Activated CD4-positive, CD25-positive, alpha-beta regulatory T cell treated with anti-CD3 and anti-CD28 coated beads, Interleukin-2, amount 50 U/mL, for 72 hours (primary cell): Measurements from ENCODE around the gene KRT6A.
"Not testable (repeated sequence)": the region's sequence is repeated elsewhere in the genome, so short reads cannot be mapped to it uniquely, and the experiment has no call there.

Experiments
- DNase-seq: peaks from one replicate; pipeline ENCODE4 v3.0.0; 2021

The KRT6A gene

DNA sequence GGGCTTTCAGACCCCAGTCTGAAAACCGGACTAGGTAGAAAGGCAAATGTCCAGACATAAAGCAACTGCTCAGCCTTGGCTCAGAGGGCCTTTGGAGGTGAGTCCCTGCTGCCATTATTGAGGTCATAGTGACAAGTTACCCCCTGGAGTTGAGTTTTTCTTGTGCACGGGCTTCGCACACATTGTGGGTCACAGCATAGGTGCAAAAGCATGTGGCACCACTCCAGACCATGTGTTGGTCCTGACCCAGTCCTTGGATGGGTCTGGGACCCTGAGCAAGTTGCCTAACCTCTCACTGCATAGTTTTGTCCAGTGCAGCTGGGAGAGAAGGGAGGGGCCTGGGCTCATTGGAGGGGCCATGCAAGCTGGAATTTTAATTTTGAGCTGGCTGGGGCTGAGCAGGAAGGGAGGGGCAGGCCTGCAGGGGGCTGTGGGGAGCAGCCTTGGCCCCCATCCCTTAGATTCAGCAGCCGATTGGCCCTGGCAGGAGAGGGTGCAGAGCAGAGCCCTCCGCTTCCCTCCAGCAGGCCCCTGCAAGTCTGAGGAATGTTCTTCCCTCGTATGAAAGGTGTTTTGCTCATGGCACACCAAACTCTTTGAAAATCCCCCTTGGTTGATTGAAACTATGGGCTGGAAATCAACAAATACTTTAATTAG is 31.3 kb upstream of the KRT6A start:
- DNase-seq, result no peak

DNA sequence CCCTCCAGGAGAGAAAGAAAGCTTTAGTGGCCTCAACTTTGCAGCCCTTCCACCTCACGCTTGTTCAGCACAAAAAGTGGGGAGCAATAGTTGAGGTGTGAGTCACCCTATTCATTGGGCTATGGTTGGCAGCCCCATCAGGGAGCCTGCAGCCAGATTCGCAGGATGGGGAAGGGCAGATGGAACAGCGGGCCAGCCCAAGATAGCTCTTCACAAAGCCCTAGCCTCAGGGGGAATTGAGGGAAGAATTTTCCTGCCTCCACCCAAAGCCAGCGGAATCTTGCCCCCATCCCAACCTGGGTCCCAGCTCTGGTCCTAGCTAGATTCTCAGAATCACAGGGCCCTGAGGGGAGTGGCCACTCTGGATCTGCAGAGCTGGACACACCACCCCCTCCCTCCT is 30.8 kb upstream of the KRT6A start:
- no peak for DNase-seq

DNA sequence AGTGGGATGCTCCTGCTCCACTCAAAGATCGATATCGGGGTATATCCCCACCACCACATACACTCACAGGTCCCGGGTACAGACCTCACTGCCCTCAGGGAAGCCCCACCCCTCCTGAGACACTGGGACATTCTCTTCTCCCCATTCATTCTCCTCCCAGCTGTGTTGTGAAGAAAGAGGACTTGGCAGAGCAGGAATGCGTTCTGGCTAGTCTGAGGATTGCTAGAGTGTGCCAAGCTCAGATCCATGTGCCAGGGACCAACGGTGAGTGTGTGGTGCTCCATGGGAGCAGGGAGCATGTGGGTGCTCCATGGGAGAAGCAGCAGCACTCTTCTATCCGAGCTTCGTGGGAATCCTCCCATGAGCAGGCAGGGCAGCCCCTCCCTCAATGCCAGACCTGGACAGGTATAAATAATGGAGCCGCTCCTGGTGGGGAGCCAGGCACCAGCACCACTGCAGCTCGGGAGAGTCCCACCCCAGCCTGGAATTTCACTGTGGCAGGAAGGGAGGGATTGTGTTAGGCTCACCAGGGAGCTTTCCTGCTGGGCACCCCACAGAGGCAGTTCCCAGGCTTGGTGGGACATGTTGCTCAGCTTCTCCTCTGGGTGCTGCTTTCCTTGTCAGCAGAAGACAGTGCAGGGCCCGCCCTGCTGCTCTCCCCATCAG is 29.4 kb upstream of the KRT6A start:
- no peak for DNase-seq

DNA sequence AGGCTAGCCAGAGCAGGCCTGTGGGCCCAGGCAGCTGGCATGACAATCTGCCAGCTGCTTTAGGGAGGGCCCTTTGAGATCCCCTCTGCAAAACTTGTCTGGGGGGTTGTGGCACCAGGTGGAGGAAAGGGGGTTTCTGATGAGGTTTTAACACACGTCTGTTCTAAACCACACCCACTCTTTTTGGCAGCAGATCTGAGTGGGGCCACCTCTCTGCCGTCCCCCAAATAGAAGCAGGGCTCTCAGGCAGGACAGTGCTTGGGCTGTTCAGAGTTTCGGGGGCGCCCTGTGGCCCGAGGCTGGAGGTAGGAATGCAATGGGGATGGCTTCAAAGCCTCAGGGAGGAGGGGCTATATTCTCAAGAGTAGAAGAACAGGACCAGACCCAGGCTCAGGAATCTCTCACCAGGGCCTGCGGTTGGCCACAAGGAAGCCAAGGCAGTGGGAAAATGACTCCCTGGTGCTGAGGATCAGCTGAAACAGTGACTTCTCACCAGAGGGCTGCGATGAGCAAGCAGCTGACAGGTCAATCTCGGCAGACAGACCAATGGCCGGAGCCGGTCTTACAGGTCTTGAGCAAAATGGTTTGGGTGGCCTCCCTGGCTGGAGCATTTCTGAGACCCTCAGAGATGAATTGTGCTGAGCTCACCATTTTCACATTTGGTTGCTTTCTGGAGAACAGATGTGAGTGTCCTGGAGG is 28.7 kb upstream of the KRT6A start:
- no peak for DNase-seq

DNA sequence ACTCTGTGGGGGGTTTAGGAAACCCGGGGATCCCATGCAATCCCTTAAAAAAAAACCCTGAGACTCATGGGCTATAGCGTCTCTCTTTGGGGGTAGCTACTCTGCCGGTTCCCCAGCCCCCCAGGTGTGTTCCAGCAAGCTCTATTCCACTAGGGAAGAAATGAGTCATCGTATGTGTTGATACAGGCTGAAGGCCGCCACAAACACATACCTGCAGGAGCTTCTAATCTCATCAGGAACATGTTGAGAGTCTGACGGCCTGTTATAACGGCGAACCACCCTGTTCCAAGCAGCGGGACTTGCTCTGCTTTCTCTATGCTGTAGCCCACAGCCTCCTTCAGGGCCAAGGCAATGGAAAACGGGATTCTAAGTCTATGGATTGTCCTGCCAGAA is 28.1 kb upstream of the KRT6A start:
- no peak for DNase-seq

DNA sequence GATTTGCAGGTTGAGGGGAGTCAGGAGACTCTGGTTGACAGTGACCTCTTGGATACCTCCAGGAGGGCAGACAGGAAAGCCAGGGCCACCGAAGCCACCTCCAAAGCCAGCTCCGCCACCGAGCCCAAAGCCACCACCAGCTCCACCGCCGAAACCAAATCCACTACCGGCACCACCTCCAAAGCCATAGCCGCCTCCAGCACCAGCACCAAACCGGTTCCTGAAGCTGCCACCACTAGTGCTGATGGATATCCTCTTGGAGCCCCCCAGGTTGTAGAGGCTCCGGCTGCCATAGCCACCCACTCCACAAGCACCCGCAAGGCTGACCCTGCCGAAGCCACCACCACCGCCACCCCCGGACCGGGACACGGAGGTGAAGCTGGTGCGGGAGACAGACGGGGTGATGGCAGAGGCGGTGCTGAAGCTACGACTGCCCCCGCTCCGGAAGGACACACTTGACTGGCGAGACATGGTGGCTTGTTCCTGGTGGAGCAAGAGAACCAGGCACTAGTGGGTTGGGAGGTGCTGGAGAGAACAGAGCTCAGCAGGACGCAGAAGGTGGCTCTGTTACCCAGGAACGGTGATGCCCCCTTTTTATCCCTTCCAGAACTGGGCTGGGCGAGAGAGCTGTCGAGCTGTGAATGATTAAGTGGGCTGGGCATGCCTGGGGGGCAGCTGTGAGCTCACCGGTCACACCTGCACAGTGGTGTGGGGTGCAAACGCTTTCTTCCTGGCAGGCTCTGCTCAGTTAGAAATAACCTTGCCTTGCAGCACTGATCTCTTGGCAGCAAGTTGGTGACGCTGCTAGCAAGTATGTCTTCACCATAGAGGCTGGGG is 27.0 kb upstream of the KRT6A start, which contains the start of gene KRT5:
TSS of gene KRT5 (minus strand) at position 569 of the 837 bp plus-strand sequence. CDS start at position 471, 98 bp downstream.
- DNase-seq, result no peak

DNA sequence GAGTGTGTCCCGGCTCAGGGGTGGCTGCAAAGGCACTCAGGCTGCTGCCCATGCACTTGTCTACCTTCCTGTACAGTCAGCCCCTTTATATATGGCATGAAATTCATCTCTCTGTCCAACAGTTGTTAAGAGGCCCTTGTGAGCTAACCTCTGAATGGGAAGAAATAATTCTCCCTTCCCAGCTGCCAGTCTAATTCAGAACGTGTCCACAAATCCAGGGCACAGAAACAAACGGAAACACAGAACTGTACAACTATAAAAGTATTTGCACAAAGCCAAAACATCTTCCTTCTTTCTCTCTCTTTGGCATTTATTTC is 26.3 kb upstream of the KRT6A start:
- no peak for DNase-seq

DNA sequence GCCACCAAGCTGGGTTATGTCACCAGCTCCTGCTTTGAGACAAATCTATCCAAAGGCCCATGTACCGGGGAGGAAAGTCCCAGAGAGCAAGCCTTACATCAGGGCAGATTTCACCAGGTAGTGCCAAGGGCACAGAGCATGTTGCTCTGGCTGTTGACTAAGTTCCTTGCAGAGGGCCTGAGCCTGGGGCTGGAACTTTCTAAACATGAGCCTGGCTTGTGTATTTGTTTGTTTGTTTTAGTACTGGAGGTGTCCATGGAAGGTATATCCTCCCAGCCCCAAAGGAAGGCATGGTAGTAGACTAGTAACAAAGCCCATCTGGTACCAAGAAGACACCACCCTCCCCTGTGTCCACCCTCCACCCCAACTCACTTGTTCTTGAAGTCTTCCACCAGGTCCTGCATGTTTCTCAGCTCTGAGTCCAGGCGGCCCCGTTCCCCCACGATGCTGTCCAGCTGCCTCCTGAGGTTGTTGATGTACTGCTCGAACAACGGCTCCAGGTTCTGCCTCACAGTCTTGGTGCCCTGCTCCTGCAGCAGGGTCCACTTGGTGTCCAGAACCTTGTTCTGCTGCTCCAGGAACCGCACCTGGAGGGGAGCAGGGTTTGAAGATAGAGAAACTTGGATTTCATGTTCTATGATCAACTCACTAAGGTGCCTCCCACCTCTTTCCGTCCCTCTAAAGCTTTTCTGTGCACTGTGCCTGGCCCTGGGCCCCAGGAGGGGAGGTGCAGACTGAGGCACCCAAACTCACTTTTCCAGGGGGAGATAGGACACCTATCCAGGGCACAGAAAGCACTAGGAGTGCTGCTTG is 25.7 kb upstream of the KRT6A start:
- DNase-seq, result no peak

DNA sequence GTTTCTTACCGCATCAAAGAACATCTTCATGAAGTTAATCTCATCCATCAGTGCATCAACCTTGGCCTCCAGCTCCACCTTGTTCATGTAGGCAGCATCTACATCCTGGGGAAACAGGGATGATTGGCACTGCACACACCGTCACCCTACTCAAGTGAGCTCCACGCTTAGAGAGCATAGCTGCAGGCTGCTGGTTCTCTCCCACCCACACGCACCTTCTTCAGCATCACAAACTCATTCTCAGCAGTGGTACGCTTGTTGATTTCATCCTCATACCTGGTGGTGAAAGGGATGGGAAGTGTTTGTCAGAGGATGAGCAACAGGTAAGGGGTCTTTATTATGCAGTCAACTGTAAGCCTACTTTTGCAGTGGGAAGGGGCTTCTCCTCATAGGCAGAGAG is 24.8 kb upstream of the KRT6A start:
- no peak for DNase-seq

DNA sequence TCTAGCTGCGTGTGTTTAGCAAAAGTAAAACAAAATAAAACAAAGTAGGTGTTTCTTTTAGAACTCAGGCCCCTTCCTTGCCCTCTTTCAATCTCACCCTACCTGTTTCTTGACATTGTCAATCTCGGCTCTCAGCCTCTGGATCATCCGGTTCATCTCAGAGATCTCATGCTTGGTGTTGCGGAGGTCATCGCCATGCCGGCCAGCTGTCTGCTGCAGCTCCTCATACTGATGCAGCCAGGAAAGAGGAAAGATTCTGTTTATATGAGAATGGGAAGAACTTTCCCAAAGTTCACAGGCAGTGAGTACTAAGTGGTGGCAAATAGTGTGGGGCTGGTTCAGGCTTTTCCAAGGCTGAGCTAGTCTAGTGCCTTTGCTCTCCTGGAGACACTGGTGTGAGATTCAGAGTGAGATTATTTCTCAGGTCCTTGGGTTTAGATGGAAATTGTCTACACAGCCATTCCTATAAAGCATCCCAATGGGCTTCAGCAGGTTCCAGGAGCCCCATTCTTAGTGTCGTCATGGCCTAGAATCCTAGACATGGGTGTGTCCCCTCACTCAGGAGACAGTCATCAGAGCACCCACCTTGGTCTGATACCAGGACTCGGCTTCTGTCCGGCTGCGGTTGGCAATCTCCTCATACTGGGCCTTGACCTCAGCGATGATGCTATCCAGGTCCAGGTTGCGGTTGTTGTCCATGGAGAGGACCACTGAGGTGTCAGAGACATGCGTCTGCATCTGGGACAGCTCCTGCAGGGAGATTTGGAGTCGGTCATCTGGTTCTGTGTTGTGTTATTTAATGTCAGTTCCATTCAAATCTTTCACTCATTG is 24.2 kb upstream of the KRT6A start:
- no peak for DNase-seq

DNA sequence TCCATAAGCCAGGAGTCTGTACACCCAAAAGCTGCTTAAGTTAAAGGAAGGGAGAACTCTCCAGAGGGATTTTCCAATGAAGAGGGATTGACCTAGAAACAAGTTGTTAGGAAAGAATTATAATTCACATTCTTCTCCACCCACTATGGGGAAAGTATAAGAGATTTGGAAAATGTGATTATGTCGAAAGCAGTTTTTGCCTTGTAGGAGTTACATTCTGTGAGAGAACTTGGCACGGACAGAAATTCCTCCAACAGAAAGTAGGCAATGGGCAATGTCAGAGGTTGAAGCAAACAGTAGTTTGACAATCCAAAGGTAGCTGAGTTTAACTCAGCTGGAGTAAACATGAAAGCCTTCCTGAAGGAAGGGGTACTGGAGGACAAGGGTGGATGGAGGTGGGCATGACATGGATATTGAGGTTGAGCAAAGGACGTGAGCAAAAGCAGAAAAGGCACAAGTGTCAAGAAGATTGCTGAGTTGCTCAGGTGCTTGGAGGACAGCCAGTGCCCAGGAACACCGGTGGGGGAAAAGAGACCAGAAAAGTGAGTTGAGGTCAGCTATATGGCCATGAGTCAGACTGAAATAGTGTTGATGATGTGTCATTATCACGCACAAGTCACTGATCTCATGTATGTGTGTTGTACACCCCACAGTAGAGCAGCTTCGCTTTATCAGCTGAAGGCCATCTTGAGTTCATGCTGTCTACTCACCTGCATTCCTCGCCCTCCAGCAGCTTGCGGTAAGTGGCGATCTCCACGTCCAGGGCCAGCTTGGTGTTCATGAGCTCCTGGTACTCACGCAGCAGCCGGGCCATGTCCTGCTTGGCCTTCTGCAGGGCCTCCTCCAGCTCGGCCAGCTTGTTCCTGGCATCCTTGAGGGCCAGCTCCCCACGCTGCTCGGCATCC is 23.1 kb upstream of the KRT6A start:
- no peak for DNase-seq

DNA sequence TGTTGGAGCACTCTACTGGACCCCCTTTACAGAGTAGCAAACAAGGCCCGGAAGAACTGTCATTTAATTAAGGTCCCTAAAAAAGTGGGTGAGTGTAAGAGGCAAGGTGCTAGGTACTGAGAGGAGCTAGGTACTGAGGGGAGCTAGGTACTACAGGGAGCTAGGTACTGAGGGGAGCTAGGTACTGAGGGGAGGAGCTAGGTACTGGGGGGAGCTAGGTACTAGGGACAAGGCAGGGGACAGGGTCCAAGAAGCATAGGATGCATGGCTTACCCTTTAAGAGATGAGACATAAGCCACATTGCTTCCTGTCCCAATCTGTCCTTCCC is 22.2 kb upstream of the KRT6A start:
- no peak for DNase-seq

DNA sequence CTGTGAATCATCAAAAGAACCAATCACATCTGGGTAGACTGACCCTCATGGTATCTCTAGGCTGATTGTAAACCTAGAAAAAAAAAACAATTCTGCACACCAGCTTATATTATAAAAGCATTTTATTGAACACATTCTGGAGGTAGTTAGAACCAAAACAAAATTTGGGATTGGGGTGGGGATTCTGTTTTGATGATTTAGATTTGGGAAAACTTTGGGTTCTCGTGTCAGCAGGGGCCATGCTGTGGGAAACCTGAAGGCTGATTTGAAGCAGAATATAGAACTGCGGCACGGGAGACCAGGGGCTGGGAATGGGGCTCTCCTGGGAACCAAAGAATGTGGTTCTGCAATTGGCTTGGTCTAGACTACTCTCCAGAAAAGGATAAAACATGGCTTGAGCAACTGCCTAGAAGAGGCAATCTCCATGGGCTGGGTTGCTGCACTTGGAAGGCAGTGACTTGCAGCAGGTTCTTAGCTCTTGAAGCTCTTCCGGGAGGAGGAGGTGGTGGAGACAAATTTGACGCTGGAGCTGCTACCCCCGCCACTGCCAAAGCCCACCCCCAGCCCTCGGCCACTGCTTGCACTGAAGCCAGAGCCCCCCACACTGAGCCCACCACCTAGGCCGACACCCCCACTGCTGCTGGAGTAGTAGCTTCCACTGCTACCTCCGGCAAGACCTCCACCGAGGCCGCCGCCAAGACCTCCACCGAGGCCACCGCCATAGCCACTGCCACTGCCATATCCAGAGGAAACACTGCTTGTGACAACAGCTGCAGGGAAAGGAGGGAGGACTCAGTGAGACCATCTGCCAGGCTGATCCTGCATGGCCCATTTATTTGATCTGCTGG is 21.6 kb upstream of the KRT6A start:
- DNase-seq, result no peak

DNA sequence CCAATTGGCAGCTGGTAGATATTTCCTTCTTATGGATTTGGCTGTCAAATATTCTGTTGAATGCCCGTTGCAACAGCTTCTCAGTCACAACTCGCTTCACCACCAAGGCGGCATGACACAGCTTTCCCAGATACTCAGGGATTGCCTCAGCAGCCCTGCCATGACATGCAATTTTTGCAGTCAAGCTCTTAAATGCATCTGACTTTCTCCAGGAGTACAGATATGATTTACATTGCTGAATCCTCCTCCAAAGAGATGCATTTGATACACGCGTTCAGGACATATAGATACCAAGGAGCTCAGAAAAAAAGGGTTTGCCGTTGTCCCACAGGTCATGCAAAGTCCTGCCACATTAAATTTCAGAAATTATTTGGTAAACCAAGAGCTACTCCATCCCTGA is 20.7 kb upstream of the KRT6A start:
- DNase-seq, result no peak

DNA sequence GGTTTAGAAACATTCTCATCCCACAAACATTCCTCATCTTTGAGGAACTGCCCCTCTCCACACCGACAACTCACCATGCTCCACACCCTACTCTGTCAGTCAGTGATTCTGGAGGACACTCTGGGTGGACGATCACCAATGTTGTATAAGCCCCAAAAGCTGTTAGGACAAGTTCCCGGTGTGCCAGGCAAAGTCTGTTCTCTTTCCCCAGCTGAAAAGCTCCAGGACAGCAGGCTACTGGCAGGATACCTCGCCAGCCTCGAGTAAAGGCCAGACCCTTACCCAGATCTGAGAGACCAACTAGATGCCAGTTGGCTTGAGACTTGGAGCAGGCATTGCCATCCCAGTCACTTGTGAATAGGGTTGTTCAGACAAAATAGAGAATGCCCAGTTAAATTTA is 15.2 kb upstream of the KRT6A start:
- no peak for DNase-seq

DNA sequence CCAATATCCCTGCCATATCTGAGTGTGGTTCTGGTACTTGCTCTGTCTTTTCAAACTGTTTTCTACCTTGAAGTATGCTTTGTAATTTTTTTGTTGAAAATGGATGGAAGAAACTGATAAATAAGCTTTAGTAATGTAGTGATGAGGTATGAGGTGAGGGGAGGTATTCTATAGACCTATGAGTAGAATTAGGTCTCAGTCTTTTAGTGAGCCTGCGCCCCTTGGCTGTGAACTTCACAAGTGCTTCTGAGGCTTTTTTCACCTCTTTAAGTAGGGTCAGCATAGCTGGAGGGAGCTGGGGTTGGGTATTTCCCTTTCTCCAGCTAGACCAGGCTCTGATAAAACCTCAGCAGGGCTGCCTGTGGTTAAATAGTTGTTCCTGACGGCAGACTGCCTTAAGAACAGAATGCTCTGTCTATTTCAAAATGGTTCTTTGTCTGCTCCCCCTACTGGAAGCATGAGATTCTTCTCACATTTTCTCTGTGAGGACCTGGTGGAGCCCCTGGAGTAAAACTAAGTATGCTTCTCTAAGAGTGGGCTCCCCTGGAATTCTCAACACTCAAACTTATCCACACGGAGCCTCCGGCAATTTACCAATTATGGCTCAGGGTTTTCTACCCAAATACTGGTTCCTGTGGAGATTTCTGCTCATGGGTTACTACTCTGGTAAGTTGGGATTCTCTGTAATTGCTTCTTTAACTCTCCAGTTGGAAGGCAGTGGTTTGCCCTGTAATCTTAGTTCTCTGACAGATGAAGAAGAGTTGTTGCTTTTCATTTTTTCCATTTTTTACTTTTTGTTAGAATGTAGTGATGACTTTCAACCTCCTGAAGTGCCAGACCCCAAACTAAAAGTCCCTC is 14.0 kb upstream of the KRT6A start:
- no peak for DNase-seq

DNA sequence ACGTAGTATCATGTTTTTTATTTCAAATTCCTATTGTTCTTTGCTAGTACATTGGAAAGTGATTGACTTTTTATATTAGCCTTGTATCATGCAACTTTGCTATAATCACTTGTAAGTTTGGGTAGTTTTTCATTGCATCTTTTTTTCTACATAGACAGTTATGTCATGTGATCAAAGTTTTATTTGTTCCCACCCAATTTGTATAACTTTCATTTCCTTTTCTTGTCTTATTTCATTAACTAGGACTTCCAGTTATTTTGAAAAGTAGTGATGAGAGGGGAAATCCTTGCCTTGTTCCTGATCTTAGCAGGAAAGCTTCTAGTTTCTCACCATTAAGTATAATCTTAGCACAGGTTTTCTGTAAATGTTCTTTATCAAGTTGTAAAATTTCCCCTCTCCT is 9.8 kb upstream of the KRT6A start:
- no peak for DNase-seq

DNA sequence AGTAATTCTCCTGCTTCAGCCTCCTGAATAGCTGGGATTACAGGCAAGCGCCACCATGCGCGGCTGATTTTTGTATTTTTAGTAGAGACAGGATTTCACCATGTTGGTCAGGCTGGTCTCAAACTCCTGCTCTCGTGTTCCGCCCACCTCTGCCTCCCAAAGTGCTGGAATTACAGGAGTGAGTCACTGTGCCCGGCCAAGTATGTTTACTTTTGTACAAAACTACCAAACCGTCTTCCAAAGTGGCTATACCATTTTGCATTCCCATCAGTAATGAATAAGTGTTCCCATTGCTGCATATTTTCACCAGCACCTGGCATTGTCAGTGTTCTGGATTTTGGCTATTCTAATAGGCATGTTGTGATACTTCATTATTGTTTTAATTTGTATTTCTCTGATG is 8.4 kb upstream of the KRT6A start:
- no peak for DNase-seq

DNA sequence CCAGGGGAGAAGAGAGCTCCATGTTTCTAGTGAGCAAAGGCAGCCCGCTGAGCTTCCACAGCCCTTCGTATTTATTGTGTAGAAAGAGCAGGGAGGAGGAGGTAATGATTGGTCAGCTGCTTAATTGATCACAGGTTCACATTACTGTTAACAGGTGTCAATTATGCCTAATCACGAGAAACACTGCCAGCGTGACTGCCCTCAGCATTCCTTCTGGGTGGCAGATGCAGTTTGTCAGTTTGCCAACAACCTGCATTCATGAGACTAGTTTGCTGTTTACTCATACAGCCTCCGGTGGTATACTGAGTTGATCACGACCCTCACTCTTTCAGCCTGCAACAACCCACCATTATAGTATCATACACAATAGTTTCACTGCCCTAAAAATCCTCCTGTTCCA is 7.5 kb upstream of the KRT6A start:
- DNase-seq, result not testable (repeated sequence)
